ENCODE data around the gene CCL23. TPM values are rescaled to one million over a fixed set of nuclear protein-coding genes. Genes with fewer than 3 reads are reported as not detected.
"Not testable (repeated sequence)": the region's sequence is repeated elsewhere in the genome, so short reads cannot be mapped to it uniquely, and the experiment has no call there.

CCL23 gene
- total RNA-seq, 1 experiment from 2014 or later = not detected

DNA sequence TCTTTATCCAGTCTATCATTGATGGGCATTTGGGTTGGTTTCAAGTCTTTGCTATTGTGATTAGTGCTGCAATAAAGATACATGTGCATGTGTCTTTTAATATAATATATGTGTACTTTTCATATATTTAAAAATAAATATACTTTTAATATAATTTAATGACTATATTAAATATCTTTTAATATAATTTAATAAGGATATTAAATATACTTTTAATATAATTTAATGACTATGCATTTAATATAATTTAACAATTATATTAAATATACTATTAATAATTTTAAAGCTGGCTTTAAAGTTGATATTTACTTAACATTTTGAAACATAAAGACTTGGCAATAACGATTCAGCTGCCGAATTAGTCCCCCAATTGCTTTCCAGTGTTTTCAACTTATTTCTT is 1.2 kb downstream of the CCL23 start:
- Histone ChIP-seq H4K8ac (replicated peaks; ENCODE audit: insufficient read length, low read depth, low read length) (no peak overlapping the region), H3K27me3 (ENCODE audit: insufficient read depth, low read length) (no peaks in the 10 kb centered on the region), H3K4me2 (ENCODE audit: insufficient read depth, insufficient read length, low read length) (no peak overlapping the region), H2BK15ac (ENCODE audit: low read depth, low read length) (no peak overlapping the region), H3K23me2 (ENCODE audit: insufficient read length, low read depth, low read length, poor library complexity, severe bottlenecking) (no peaks in the 10 kb centered on the region), H2BK120ac (ENCODE audit: low read depth, low read length, poor library complexity, severe bottlenecking) (no peak overlapping the region), H2BK5ac (ENCODE audit: insufficient read length, low read length) (no peak overlapping the region), H3K9ac (ENCODE audit: extremely low read depth, insufficient read length, low read length) (no peak overlapping the region), H3K9me3 (ENCODE audit: control insufficient read depth, low read depth, low read length) (no peaks in the 10 kb centered on the region), H3K23ac (ENCODE audit: insufficient read length, low read depth, low read length) (no peak overlapping the region), H3K56ac (ENCODE audit: insufficient read length, low read depth, low read length) (no peak overlapping the region), H3K79me2 (ENCODE audit: insufficient read depth, low read length) (no peaks in the 10 kb centered on the region), H3K4ac (ENCODE audit: low read depth, low read length) (no peak overlapping the region), H3T11ph (ENCODE audit: low read length) (no peak overlapping the region), H3K79me1 (ENCODE audit: insufficient read depth, low read depth, low read length, poor library complexity, severe bottlenecking) (no peaks in the 10 kb centered on the region), H2BK20ac (ENCODE audit: low read depth, low read length, poor library complexity, severe bottlenecking) (no peak overlapping the region), H2BK12ac (ENCODE audit: insufficient read length, low read depth, low read length) (no peak overlapping the region), H4K20me1 (ENCODE audit: control insufficient read depth, insufficient read depth, insufficient read length) (no peaks in the 10 kb centered on the region), H4K5ac (ENCODE audit: insufficient read length, low read depth, low read length) (no peak overlapping the region), H3K27ac (ENCODE audit: insufficient read length, low read depth, low read length) (no peak overlapping the region), H3K4me1 (ENCODE audit: insufficient read depth, low read length) (no peaks in the 10 kb centered on the region), H2AFZ (ENCODE audit: low read length) (no peak overlapping the region), H3K14ac (ENCODE audit: insufficient read depth, low read length) (no peak overlapping the region), H3K18ac (ENCODE audit: insufficient read length, low read depth, low read length) (no peak overlapping the region), H4K91ac (ENCODE audit: insufficient read length, low read depth, low read length) (no peak overlapping the region), H2AK5ac (ENCODE audit: insufficient read length, low read length) (no peak overlapping the region)
- DNase-seq = no peak
- Mint-ChIP-seq H3K27me3 (ENCODE audit: low read depth) (peaks cover 32% of the 10 kb centered on the region), H3K4me1 (no peaks in the 10 kb centered on the region), H3K27ac (no peak overlapping the region), H3K9me3 (peaks cover 20 to 24% of the 10 kb centered on the region in 2 experiments; a peak in 4 of 5 replicates), H3K36me3 (ENCODE audit: insufficient read depth in 1 of 3, low read depth in 3 of 3) (peaks cover 0 to 2% (median 0%) of the 10 kb centered on the region in 3 experiments; a peak in 1 of 7 replicates), H3K4me3 (no peak overlapping the region)
- WGBS (ENCODE audit: extremely low coverage, insufficient read length, low lambda C conversion rate) = no CpG with 5 or more reads among the region's 2 CpGs
- TF ChIP-seq, protein P1, sequence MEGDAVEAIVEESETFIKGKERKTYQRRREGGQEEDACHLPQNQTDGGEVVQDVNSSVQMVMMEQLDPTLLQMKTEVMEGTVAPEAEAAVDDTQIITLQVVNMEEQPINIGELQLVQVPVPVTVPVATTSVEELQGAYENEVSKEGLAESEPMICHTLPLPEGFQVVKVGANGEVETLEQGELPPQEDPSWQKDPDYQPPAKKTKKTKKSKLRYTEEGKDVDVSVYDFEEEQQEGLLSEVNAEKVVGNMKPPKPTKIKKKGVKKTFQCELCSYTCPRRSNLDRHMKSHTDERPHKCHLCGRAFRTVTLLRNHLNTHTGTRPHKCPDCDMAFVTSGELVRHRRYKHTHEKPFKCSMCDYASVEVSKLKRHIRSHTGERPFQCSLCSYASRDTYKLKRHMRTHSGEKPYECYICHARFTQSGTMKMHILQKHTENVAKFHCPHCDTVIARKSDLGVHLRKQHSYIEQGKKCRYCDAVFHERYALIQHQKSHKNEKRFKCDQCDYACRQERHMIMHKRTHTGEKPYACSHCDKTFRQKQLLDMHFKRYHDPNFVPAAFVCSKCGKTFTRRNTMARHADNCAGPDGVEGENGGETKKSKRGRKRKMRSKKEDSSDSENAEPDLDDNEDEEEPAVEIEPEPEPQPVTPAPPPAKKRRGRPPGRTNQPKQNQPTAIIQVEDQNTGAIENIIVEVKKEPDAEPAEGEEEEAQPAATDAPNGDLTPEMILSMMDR (conservative IDR thresholded peaks at IDR 0.05) = no peak

DNA sequence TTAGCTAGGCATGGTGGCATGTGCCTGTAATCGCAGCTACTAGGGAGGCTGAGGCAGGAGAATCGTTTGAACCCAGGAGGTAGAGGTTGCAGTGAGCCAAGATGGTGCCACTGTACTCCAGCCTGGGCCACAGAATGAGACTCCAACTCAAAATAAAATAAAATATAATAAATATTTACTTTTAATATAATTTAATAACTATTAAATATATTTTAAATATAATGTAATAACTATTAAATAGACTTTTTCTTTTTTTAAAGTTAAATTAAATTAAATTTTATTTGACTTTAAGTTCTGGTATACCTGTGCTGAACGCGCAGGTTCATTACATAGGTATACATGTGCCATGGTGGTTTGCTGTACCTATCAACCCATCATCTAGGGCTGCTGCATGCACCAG is 1.9 kb downstream of the CCL23 start:
- H3K9ac ChIP-seq (ENCODE audit: extremely low read depth, insufficient read length, low read length); H4K20me1 ChIP-seq (ENCODE audit: control insufficient read depth, insufficient read depth, insufficient read length); H2AFZ ChIP-seq (ENCODE audit: low read length); H3K23ac ChIP-seq (ENCODE audit: insufficient read length, low read depth, low read length); H2BK15ac ChIP-seq (ENCODE audit: low read depth, low read length); H2BK5ac ChIP-seq (ENCODE audit: insufficient read length, low read length); H3K9me3 ChIP-seq (ENCODE audit: control insufficient read depth, low read depth, low read length); H4K5ac ChIP-seq (ENCODE audit: insufficient read length, low read depth, low read length); H3K4me1 Mint-ChIP-seq; H4K91ac ChIP-seq (ENCODE audit: insufficient read length, low read depth, low read length); H3K4me1 ChIP-seq (ENCODE audit: insufficient read depth, low read length); H3K4ac ChIP-seq (ENCODE audit: low read depth, low read length); H2BK120ac ChIP-seq (ENCODE audit: low read depth, low read length, poor library complexity, severe bottlenecking); H3K27ac Mint-ChIP-seq; H3K27ac ChIP-seq (ENCODE audit: insufficient read length, low read depth, low read length); DNase-seq; H3K4me3 Mint-ChIP-seq; H2BK12ac ChIP-seq (ENCODE audit: insufficient read length, low read depth, low read length); H3K23me2 ChIP-seq (ENCODE audit: insufficient read length, low read depth, low read length, poor library complexity, severe bottlenecking); H3K56ac ChIP-seq (ENCODE audit: insufficient read length, low read depth, low read length); H3K79me2 ChIP-seq (ENCODE audit: insufficient read depth, low read length); H4K8ac ChIP-seq (replicated peaks; ENCODE audit: insufficient read length, low read depth, low read length); H3K27me3 ChIP-seq (ENCODE audit: insufficient read depth, low read length); H3K36me3 Mint-ChIP-seq (ENCODE audit: insufficient read depth in 1 of 3, low read depth in 3 of 3); H3K79me1 ChIP-seq (ENCODE audit: insufficient read depth, low read depth, low read length, poor library complexity, severe bottlenecking); H3K14ac ChIP-seq (ENCODE audit: insufficient read depth, low read length); H2BK20ac ChIP-seq (ENCODE audit: low read depth, low read length, poor library complexity, severe bottlenecking); H3K18ac ChIP-seq (ENCODE audit: insufficient read length, low read depth, low read length); H3T11ph ChIP-seq (ENCODE audit: low read length); H3K4me2 ChIP-seq (ENCODE audit: insufficient read depth, insufficient read length, low read length); H2AK5ac ChIP-seq (ENCODE audit: insufficient read length, low read length): not testable (repeated sequence)
- H3K9me3 Mint-ChIP-seq = peaks cover 26 to 28% of the 10 kb centered on the region in 2 experiments; a peak in 4 of 5 replicates
- H3K27me3 Mint-ChIP-seq (ENCODE audit: low read depth) = peaks cover 28% of the 10 kb centered on the region
- no CpG with 5 or more reads among the region's 4 CpGs for WGBS (ENCODE audit: extremely low coverage, insufficient read length, low lambda C conversion rate)
